Measurements from ENCODE around the gene SIX2.

The SIX2 gene

GRCh38 chr2:45014831-45015230, 5.6 kb upstream of the SIX2 start:
- DNase-seq: no peak

GRCh38 chr2:45014016-45014702, 4.9 kb upstream of the SIX2 start:
- DNase-seq: peak; percentile 32 to 41

DNA sequence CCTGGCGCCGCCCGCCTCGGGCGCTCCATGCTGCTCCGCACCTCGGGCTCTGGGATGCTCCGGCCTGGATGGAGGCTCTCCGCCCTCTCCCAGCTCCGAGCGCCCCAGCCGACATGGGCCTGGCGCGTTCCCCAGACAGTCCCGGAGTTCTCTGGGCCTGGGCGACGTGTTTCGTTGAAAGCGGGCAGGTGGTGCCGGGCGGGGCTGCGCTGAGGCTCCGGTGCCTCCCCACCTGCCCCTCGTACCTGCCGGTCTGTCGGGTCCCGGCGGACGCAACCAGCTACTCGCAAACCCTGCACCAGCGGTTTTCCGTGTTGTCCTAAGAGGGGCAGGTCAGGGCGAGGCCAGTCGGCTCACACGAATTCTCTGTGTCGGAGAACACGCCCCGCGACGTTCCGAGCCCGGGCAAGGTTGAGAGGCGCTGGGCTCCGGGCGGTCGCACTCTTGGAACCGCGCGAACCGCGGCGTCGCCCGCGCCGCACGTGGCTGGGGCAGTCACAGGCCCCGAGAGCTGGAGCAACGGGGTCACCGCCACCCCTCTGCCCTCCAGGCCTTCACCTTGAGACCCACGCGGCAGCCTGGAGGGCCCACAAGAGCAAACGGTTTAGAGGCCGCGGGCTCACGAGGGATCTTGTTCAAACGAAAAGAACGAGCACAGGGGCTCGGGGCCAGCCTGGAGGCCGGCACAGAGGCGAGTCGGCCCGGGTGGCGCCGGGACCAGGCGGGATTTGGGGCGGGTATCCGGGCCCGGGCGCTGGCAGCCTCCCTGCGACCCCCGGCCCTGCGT, 4.2 kb upstream of the SIX2 start:
- no peak for DNase-seq

- no peak for DNase-seq
These were observed 3.5 kb upstream of the SIX2 start for GRCh38 chr2:45012733-45013132.

GRCh38 chr2:45011621-45012602, 2.7 kb upstream of the SIX2 start:
- no peak for DNase-seq

GRCh38 chr2:45011121-45011520, 1.9 kb upstream of the SIX2 start:
- DNase-seq: peak; percentile 22 to 35

GRCh38 chr2:45010702-45011012, 1.4 kb upstream of the SIX2 start:
- no peak for DNase-seq

- DNase-seq: no peak
These were observed 863 bp upstream of the SIX2 start for GRCh38 chr2:45009928-45010701.

DNA sequence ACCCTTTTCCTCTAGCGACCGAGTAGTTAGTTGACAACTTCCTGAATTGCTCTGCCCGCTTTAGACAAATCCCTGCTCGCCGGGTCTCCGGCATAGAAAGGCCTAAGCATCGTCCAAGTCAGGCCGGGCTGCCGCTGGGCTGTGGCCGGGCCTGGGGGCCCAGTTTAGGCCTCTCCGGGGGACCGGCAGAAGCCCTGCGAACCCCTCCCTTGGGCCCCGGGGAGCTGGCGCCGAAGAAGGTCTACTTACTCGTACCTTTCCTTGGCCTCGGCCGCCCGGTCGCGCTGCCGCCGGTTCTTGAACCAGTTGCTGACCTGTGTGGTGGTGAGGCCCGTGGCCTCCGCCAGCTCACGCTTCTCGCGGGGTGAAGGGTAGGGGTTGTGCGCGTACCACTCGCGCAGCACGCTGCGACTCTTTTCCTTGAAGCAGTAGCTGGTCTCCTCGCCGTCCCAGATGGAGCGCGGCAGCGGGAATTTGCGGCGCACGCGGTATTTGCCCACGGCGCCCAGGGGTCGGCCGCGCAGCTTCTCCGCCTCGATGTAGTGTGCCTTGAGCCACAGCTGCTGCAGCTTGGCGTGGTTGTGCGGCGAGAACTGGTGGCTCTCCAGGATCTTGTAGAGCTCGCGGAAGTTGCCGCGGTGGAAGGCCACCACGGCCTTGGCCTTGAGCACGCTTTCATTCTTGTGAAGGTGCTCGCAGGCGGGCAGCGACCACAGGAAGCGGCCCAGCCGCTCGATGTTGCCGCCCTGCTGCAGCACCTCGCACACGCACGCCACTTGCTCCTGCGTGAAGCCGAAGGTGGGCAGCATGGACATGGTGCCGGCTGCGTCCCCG, 739 bp downstream of the SIX2 start:
- DNase-seq: peak; percentile 57 to 68

DNA sequence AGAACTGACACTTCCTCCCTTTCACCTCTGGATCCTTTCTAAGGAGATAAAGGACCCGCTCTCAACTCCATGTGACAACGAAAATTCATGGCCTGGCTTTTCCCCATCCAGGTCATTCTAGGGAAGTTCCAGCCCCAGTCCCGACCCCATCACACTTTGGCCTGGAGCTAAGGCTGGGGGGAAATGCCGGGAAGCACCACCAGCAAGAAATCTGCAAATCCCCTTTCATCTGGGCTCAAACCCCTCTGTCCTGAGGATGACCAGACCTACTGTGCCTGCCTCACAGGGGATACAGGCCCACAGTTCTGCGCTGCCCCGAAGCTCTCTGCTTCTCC, 1.3 kb downstream of the SIX2 start:
- DNase-seq: no peak

- no peak for DNase-seq
These were observed 2.3 kb downstream of the SIX2 start for GRCh38 chr2:45006942-45007287.

DNA sequence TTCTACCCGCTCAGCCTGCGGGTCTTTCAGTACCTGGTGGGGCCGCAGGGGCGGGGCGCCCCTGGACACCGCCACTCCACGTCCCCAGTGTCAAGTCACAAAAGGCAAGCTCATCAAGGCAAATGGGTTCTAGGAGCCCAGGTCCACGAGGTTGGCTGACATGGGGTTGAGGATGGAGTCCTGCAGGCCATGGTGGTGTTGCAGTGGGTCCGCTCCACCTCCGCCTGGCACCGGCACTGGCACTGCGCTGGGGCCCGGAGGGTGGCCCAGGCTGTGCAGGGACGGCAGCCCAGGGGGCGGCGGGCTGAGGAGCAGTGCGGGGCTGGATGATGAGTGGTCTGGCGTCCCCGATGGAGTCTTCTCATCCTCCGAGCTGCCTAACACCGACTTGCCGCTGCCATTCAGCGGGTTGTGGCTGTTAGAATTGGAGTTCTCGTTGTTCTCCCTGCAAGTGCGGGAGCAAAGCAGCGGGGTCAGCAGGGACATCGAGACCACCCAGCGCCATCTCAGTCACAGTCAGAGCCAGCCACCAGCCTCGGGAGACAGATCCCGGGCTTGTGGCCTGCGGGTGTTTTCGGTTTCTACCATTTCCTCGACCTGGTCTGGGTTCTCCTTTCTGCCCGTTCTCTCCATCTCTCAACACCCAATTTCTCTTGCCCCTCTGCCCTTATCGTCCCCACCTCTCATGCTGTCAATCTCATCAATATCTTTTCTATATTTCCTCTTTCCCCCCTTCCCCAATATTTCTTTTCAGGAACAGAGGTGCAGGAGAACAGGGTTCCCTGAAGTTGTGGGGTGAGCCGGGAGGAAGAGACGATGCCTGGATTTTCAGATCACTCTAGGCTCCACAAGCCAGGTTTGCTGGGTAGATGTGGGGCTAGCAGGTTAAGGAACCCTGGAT, 3.0 kb downstream of the SIX2 start:
- no peak for DNase-seq

GRCh38 chr2:45005261-45006002, 3.8 kb downstream of the SIX2 start:
- no peak for DNase-seq

DNA sequence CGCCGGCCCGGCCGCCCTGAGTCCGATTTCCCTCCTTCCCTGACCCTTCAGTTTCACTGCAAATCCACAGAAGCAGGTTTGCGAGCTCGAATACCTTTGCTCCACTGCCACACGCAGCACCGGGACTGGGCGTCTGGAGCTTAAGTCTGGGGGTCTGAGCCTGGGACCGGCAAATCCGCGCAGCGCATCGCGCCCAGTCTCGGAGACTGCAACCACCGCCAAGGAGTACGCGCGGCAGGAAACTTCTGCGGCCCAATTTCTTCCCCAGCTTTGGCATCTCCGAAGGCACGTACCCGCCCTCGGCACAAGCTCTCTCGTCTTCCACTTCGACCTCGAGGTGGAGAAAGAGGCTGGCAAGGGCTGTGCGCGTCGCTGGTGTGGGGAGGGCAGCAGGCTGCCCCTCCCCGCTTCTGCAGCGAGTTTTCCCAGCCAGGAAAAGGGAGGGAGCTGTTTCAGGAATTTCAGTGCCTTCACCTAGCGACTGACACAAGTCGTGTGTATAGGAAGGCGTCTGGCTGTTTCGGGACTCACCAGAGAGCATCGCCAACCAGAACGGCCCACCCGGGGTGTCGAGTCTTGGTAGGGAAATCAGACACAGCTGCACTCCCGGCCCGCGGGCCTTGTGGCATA, 4.6 kb downstream of the SIX2 start:
- no peak for DNase-seq

- no peak for DNase-seq
These were observed 5.4 kb downstream of the SIX2 start for GRCh38 chr2:45003579-45004551.

GRCh38 chr2:45002686-45003085, 6.6 kb downstream of the SIX2 start:
- DNase-seq: no peak

GRCh38 chr2:45001869-45002385, 7.3 kb downstream of the SIX2 start:
- peak in 1 of 2 experiments; percentile 5 for DNase-seq

Data from Kasumi-1 (cell line).